Left ventricle myocardium inferior (tissue), 1 donor: ENCODE measurements around the gene PABPC1L. TPM values are rescaled to one million over a fixed set of nuclear protein-coding genes. Genes with fewer than 3 reads are reported as not detected.
A peak's percentile ranks its signal among the peaks of the same experiment; 100 is the strongest.

Experiments used
- DNase-seq: peaks from one replicate; pipeline ENCODE4 v3.0.0-alpha.2; 2020
- H3K27ac ChIP-seq: fragments of 200-600 bp; replicated peaks from 2 replicates; pipeline ENCODE4 v1.8.0; 2021
- H3K27me3 ChIP-seq: fragments of 200-600 bp; 2 replicates; pipeline ENCODE4 v1.8.0; 2021; ENCODE audit warnings: low read depth
- H3K36me3 ChIP-seq: fragments of 200-600 bp; 2 replicates; pipeline ENCODE4 v1.8.0; 2021
- H3K4me1 ChIP-seq: fragments of 200-600 bp; 2 replicates; pipeline ENCODE4 v1.8.0; 2021
- H3K4me3 ChIP-seq: fragments of 200-600 bp; 2 replicates; pipeline ENCODE4 v1.8.0; 2021; ENCODE audit warnings: mild to moderate bottlenecking, moderate library complexity
- H3K9me3 ChIP-seq: fragments of 200-600 bp; replicated peaks from 2 replicates; pipeline ENCODE4 v1.8.0; 2021
- CTCF ChIP-seq: fragments of 200-600 bp; IDR thresholded peaks from 2 replicates; pipeline ENCODE4 v1.8.0; 2021; ENCODE audit warnings: antibody characterized with exemption, mild to moderate bottlenecking, borderline replicate concordance
- intact Hi-C: fragments of 100-400 bp; cut with micrococcal nuclease; formaldehyde crosslinking; loops from one replicate; pipeline ENCODE4 v1.11.0; 2022
- total RNA-seq: library from RNA; stranded (reverse); fragmentation: NEBNext Ultra II Directional; extraction: Animal tissue kit (Norgen Biotek cat#: 25700); gene quantifications from one replicate; pipeline ENCODE4 v1.2.1, GENCODE V29; 2021
- donor health status: DM: no; HTN: yes; CAD: no; lungs with severe emphysema.

The PABPC1L gene
- total RNA-seq, 1 donor from 2014 or later: 2.4 TPM

GRCh38 chr20:44965651-44966029 lies 55.8 kb downstream of the PABPC1L start:
- TF ChIP-seq CTCF: no peak
- no peaks in the 10 kb centered on the region for H3K9me3 ChIP-seq
- DNase-seq: no peak
- no peaks in the 10 kb centered on the region for H3K27me3 ChIP-seq
- peak overlapping the region; percentile 95 for H3K4me3 ChIP-seq
- H3K36me3 ChIP-seq: no peaks in the 10 kb centered on the region
- H3K27ac ChIP-seq: peak overlapping the region; percentile 90
- H3K4me1 ChIP-seq: peaks cover 52% of the 10 kb centered on the region
- intact Hi-C loops: no loop called here

DNA sequence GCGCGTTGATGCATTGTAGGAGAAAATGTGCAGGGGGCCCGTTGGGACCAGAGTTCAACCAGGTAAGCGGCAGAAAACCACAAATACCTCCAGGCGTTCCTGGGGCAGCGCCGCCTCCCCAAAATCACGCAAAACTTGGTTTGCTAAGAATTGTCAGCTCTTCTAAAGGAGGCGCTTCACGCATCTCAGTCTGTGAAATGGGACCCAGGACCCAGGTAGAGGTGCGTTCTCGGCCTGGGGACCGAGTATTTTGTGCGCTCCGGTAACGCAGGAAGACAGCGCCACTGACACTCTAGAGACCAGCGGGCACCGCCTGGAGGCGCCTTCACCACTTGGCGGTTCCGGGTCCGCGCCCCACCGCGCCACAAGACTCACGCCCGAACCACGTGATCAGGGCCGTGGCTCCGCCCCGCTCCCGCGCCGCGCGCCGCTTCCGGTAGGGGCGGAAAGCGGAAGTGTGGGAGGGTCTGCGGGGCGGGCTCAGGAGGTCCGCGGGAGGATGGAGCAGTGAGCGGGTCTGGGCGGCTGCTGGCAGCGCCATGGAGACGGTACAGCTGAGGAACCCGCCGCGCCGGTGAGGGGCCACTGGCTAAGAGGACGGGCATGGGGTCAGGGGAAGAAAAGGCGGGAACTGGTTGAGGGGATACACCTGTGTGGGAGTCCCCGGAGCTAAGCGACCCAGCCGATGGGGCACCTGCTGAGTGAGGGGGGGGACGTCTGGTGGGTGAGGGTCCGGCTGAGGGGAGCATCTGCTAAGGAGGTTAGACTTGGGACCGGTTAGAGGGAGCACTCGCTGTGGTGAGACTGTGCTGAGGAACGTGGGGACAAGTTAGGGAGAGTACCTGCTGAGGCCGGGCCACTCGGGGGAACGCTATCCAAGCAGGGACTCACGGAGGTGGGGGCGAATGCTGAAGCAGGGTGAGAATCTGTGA lies 56.4 kb downstream of the PABPC1L start, which contains the start of gene STK4:
STK4 (plus strand) TSS at position 483 of the 932 bp plus-strand sequence; CDS start at position 540, 57 bp downstream.
- H3K4me1 ChIP-seq: peaks cover 48% of the 10 kb centered on the region
- intact Hi-C loops: no loop called here
- no peaks in the 10 kb centered on the region for H3K27me3 ChIP-seq
- TF ChIP-seq CTCF: peak; percentile 64
- H3K4me3 ChIP-seq: peak within 1 kb of the TSS; percentile 95
- DNase-seq: peak; percentile 95
- H3K9me3 ChIP-seq: no peaks in the 10 kb centered on the region
- H3K36me3 ChIP-seq: no peaks in the 10 kb centered on the region
- H3K27ac ChIP-seq: peak within 1 kb of the TSS; percentile 90

DNA sequence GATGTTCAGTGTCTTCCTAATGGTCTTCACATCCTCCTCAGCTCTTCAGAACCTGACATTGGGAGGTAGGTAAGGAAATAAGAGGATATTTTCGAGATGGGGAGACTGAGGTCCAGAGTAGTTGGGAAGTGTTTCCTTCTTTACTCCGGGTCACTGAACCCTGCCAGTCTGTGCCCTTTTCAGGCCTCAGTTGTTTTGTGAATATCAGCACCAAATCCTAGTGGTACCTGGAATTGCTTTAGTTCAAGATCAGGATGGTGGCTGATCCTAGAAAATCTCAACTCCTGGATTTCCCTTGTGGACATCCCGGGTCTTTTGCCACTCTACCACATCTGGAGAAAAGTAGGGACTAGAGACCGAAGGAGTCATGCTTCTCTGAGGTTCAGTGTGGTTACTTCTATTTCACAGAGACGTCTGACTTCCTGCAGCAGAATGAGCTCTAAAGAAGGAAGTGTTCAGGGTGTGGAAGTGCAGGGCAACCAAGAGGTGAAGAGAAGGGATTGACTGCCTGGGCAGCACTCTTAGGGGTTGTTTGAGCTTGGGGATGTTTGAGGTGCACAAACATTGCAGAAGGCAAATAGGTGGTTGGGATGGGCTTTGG lies 57.4 kb downstream of the PABPC1L start:
- no peak for DNase-seq
- intact Hi-C loops: no loop called here
- peaks cover 4% of the 10 kb centered on the region for H3K36me3 ChIP-seq
- H3K4me1 ChIP-seq: peaks cover 48% of the 10 kb centered on the region
- H3K4me3 ChIP-seq: peak overlapping the region; percentile 95
- H3K27ac ChIP-seq: peak overlapping the region; percentile 90
- no peak for TF ChIP-seq CTCF
- H3K27me3 ChIP-seq: no peaks in the 10 kb centered on the region
- no peaks in the 10 kb centered on the region for H3K9me3 ChIP-seq

GRCh38 chr20:44969300-44969894 lies 59.5 kb downstream of the PABPC1L start:
- Histone ChIP-seq H3K4me3 (no peak overlapping the region), H3K27ac (no peak overlapping the region), H3K36me3 (peaks cover 25% of the 10 kb centered on the region), H3K27me3 (no peaks in the 10 kb centered on the region), H3K4me1 (peaks cover 48% of the 10 kb centered on the region), H3K9me3 (no peaks in the 10 kb centered on the region)
- no peak for TF ChIP-seq CTCF
- intact Hi-C loops: no loop called here
- DNase-seq: no peak

DNA sequence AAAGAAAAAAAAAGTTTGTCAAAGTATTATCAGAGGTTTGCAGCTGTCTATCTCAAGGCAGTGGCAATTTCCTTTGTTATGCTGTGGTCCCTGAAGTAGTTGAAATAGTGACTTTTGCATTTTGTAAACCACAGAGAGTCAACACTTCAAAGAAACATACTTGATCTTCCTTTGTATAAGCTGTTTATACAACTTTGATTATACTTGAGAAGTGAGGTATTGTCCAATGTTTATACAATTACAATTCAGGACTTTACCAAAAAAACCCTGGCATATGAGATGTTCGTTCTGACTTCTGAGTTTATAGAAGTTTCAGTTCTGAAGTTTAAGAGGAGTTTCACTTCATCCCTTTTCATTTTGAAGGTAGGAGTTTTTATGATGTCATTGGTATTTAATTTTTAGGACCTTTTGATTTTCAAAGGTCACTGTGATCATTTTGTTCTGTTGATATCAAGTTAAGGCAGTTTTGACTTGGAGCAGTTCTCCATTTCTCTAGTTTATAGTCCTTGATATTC lies 60.4 kb downstream of the PABPC1L start:
- Histone ChIP-seq H3K4me3 (no peak overlapping the region), H3K9me3 (no peaks in the 10 kb centered on the region), H3K4me1 (peaks cover 48% of the 10 kb centered on the region), H3K27ac (no peak overlapping the region), H3K27me3 (no peaks in the 10 kb centered on the region), H3K36me3 (peaks cover 34% of the 10 kb centered on the region)
- DNase-seq: no peak
- TF ChIP-seq CTCF: no peak
- intact Hi-C loops: no loop called here
